ENCODE measurements around the gene ZC2HC1C.

Gene ZC2HC1C

DNA sequence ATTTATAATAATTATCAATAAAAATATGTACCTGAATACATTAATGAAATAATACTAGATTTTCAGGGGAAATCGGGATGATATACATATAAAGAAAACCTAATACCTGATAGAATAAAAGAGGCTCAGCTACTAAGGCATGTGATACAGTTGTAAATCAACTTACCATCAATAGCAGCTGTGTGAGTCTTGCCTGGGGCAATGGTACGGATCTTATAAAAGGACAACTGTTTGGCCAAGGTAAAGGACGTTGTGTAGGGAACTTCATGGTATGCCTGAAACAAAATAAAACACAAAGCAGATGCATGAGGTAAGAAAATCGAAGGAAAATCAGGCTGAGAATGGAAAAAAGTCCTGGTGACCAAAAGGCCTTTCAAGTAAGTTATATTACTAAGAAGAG, 32.0 kb downstream of the ZC2HC1C start:
- H3K27me3 ChIP-seq (ENCODE audit: low read length) = no peaks in the 10 kb centered on the region
- H3K27ac ChIP-seq (ENCODE audit: low read depth, low read length) = no peak overlapping the region
- no peak overlapping the region for H3K4me2 ChIP-seq (ENCODE audit: low read depth, low read length, poor library complexity, severe bottlenecking)
- no peaks in the 10 kb centered on the region for H3K9me3 ChIP-seq (ENCODE audit: insufficient read depth, low read length)
- no peaks in the 10 kb centered on the region for H3K79me2 ChIP-seq (ENCODE audit: insufficient read depth, low read length)
- H3K36me3 ChIP-seq (ENCODE audit: low read length) = peaks cover 15% of the 10 kb centered on the region
- H4K20me1 ChIP-seq (ENCODE audit: low read depth, low read length) = no peaks in the 10 kb centered on the region
- no peak overlapping the region for H3K9ac ChIP-seq (ENCODE audit: low read length)
- no peaks in the 10 kb centered on the region for H3K9me2 ChIP-seq (replicated peaks; ENCODE audit: insufficient read depth, low read length)
- no peaks in the 10 kb centered on the region for H3F3A ChIP-seq (ENCODE audit: insufficient read depth)
- TF ChIP-seq EZH2phosphoT487 (conservative IDR thresholded peaks at IDR 0.05; ENCODE audit: low read length) = no peak
- TF ChIP-seq CTCF (IDR thresholded peaks at IDR 0.05; ENCODE audit: insufficient read depth, low read length, poor library complexity, severe bottlenecking) = no peak
- no peak overlapping the region for H3K4me3 ChIP-seq (ENCODE audit: insufficient read depth, low read length, poor library complexity, severe bottlenecking)
- H2AFZ ChIP-seq (ENCODE audit: low read depth, low read length, severe bottlenecking) = no peak overlapping the region

GRCh38 chr14:75107186-75107585, 37.7 kb downstream of the ZC2HC1C start:
- H2AFZ ChIP-seq (ENCODE audit: low read depth, low read length, severe bottlenecking) = no peak overlapping the region
- H3K9me2 ChIP-seq (replicated peaks; ENCODE audit: insufficient read depth, low read length) = no peaks in the 10 kb centered on the region
- TF ChIP-seq CTCF (IDR thresholded peaks at IDR 0.05; ENCODE audit: insufficient read depth, low read length, poor library complexity, severe bottlenecking) (no peak), EZH2phosphoT487 (conservative IDR thresholded peaks at IDR 0.05; ENCODE audit: low read length) (no peak)
- H3K27me3 ChIP-seq (ENCODE audit: low read length) = no peaks in the 10 kb centered on the region
- H3F3A ChIP-seq (ENCODE audit: insufficient read depth) = no peaks in the 10 kb centered on the region
- H3K9ac ChIP-seq (ENCODE audit: low read length) = no peak overlapping the region
- no peaks in the 10 kb centered on the region for H3K9me3 ChIP-seq (ENCODE audit: insufficient read depth, low read length)
- H4K20me1 ChIP-seq (ENCODE audit: low read depth, low read length) = no peaks in the 10 kb centered on the region
- no peak overlapping the region for H3K4me3 ChIP-seq (ENCODE audit: insufficient read depth, low read length, poor library complexity, severe bottlenecking)
- no peak overlapping the region for H3K27ac ChIP-seq (ENCODE audit: low read depth, low read length)
- H3K4me2 ChIP-seq (ENCODE audit: low read depth, low read length, poor library complexity, severe bottlenecking) = no peak overlapping the region
- peaks cover 21% of the 10 kb centered on the region; the same call in 1 of the 2 replicates for H3K36me3 ChIP-seq (ENCODE audit: low read length)
- no peaks in the 10 kb centered on the region for H3K79me2 ChIP-seq (ENCODE audit: insufficient read depth, low read length)

DNA sequence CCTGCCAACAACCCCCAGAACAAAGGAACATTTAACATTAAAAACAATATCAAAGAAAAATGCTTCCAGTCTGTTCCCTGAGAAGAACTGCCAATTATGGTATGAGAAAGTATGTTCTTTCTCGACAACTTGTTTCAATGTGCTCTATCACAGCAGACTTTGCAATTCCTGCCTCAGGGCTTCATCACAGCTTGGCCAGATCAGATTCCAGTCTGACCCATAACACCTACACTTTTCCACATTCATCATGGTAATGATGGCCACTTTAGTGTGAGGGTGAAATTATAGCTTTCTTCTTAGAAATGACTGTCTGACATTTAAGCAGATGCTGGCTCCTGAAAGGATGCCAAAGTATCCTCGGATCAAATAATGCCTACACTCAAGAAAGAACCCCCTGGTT, 40.4 kb downstream of the ZC2HC1C start:
- no peaks in the 10 kb centered on the region for H3K27me3 ChIP-seq (ENCODE audit: low read length)
- no peaks in the 10 kb centered on the region for H3K9me2 ChIP-seq (replicated peaks; ENCODE audit: insufficient read depth, low read length)
- H3K4me2 ChIP-seq (ENCODE audit: low read depth, low read length, poor library complexity, severe bottlenecking) = no peak overlapping the region
- H3K36me3 ChIP-seq (ENCODE audit: low read length) = peaks cover 28% of the 10 kb centered on the region; the same call in 1 of the 2 replicates
- no peaks in the 10 kb centered on the region for H3K79me2 ChIP-seq (ENCODE audit: insufficient read depth, low read length)
- no peak overlapping the region for H3K9ac ChIP-seq (ENCODE audit: low read length)
- no peak for TF ChIP-seq CTCF (IDR thresholded peaks at IDR 0.05; ENCODE audit: insufficient read depth, low read length, poor library complexity, severe bottlenecking)
- no peak for TF ChIP-seq EZH2phosphoT487 (conservative IDR thresholded peaks at IDR 0.05; ENCODE audit: low read length)
- H3F3A ChIP-seq (ENCODE audit: insufficient read depth) = no peaks in the 10 kb centered on the region
- no peaks in the 10 kb centered on the region for H3K9me3 ChIP-seq (ENCODE audit: insufficient read depth, low read length)
- no peak overlapping the region for H2AFZ ChIP-seq (ENCODE audit: low read depth, low read length, severe bottlenecking)
- H3K27ac ChIP-seq (ENCODE audit: low read depth, low read length) = no peak overlapping the region
- H4K20me1 ChIP-seq (ENCODE audit: low read depth, low read length) = no peaks in the 10 kb centered on the region
- H3K4me3 ChIP-seq (ENCODE audit: insufficient read depth, low read length, poor library complexity, severe bottlenecking) = no peak overlapping the region

Data from SU-DHL-6 (cell line).